ENCODE results near the gene RTN1.

GRCh38 chr14:59638885-59639284, 231.7 kb downstream of the RTN1 start:
- TF ChIP-seq CTCF (IDR thresholded peaks at IDR 0.05) (no peak), EZH2 (IDR thresholded peaks at IDR 0.05; ENCODE audit: borderline replicate concordance, insufficient read depth, low read depth, low read length, poor library complexity, severe bottlenecking) (no peak)
